OCI-LY1 (cell line): Measurements from ENCODE around the gene MAB21L4.

Experiments used
- H2AFZ ChIP-seq: fragments of 200-600 bp; sonication (generic), shearing (Covaris generic); 2 replicates; pipeline ENCODE4 v1.6.0; 2014; ENCODE audit warnings: antibody characterized with exemption, mild to moderate bottlenecking, low read length
- H3F3A ChIP-seq: fragments of 200-600 bp; sonication (generic), shearing (Covaris generic); 2 replicates; pipeline ENCODE4 v1.6.0; 2014; ENCODE audit warnings: mild to moderate bottlenecking, antibody characterized with exemption, low read length, moderate library complexity; ENCODE audit not compliant: insufficient read depth
- H3K27ac ChIP-seq: fragments of 200-600 bp; sonication (generic); 2 replicates; pipeline ENCODE4 v1.5.1; 2014; ENCODE audit warnings: low read length, mixed run types, mild to moderate bottlenecking, low read depth; ENCODE audit not compliant: poor library complexity, severe bottlenecking
- H3K27me3 ChIP-seq: fragments of 200-600 bp; sonication (generic); 2 replicates; pipeline ENCODE4 v1.6.0; 2014; ENCODE audit warnings: antibody characterized with exemption, mild to moderate bottlenecking, low read length, moderate library complexity; ENCODE audit not compliant: insufficient read depth
- H3K36me3 ChIP-seq: fragments of 200-600 bp; sonication (generic); 2 replicates; pipeline ENCODE4 v1.6.1; 2014; ENCODE audit warnings: mild to moderate bottlenecking, antibody characterized with exemption, low read length, moderate library complexity, mixed read lengths; ENCODE audit not compliant: insufficient read depth
- H3K4me1 ChIP-seq: fragments of 200-600 bp; sonication (generic); 2 replicates; pipeline ENCODE4 v1.5.1; 2014; ENCODE audit warnings: mild to moderate bottlenecking, low read length, moderate library complexity; ENCODE audit not compliant: insufficient read depth, severe bottlenecking
- H3K4me2 ChIP-seq: fragments of 200-600 bp; sonication (generic), shearing (Covaris generic); 2 replicates; pipeline ENCODE4 v1.6.1; 2014; ENCODE audit warnings: low read length
- H3K4me3 ChIP-seq: fragments of 200-600 bp; sonication (generic); 2 replicates; pipeline ENCODE4 v1.5.1; 2014; ENCODE audit warnings: low read length, low read depth, mild to moderate bottlenecking, mixed read lengths; ENCODE audit not compliant: poor library complexity, severe bottlenecking
- H3K79me2 ChIP-seq: fragments of 200-600 bp; shearing (Covaris generic); 2 replicates; pipeline ENCODE4 v1.6.1; 2016; ENCODE audit warnings: mixed run types, low read length, mixed read lengths; ENCODE audit not compliant: insufficient read depth
- H3K9ac ChIP-seq: fragments of 200-600 bp; sonication (generic), shearing (Covaris generic); 2 replicates; pipeline ENCODE4 v1.6.1; 2014; ENCODE audit warnings: mild to moderate bottlenecking, low read length, mixed read lengths
- H3K9me2 ChIP-seq: fragments of 200-600 bp; sonication (generic), shearing (Covaris generic); 2 replicates; pipeline ENCODE4 v1.6.1; 2014; ENCODE audit warnings: low read depth, mild to moderate bottlenecking, low read length, mixed read lengths
- H3K9me3 ChIP-seq: fragments of 200-600 bp; shearing (Covaris generic); 2 replicates; pipeline ENCODE4 v1.6.1; 2014; ENCODE audit warnings: low read length, mixed read lengths
- H4K20me1 ChIP-seq: fragments of 200-600 bp; sonication (generic), shearing (Covaris generic); 2 replicates; pipeline ENCODE4 v1.6.0; 2016; ENCODE audit warnings: mild to moderate bottlenecking, low read length; ENCODE audit not compliant: insufficient read depth
- CTCF ChIP-seq: fragments of 200-600 bp; sonication (generic), shearing (Covaris generic); IDR thresholded peaks from 2 replicates; pipeline ENCODE4 v1.5.1; 2017; ENCODE audit warnings: mild to moderate bottlenecking, antibody characterized with exemption, low read length, moderate library complexity, mixed read lengths
- EZH2 ChIP-seq: fragments of 200-600 bp; sonication (generic), shearing (Covaris generic); IDR thresholded peaks from 2 replicates; pipeline ENCODE4 v1.8.0; 2017; ENCODE audit warnings: borderline replicate concordance, mixed run types, mild to moderate bottlenecking, antibody characterized with exemption, low read length, moderate library complexity, mixed read lengths

Gene MAB21L4

GRCh38 chr2:240928476-240929363, 32.8 kb upstream of the MAB21L4 start:
- H3K27ac ChIP-seq, result no peak overlapping the region
- TF ChIP-seq EZH2 (no peak), CTCF (no peak)

GRCh38 chr2:240927390-240927781, 31.4 kb upstream of the MAB21L4 start:
- no peak overlapping the region for H3K27ac ChIP-seq
- no peaks in the 10 kb centered on the region for H3K27me3 ChIP-seq
- H2AFZ ChIP-seq, result no peak overlapping the region
- no peaks in the 10 kb centered on the region for H3K9me3 ChIP-seq
- no peak overlapping the region for H3K4me2 ChIP-seq
- no peak overlapping the region for H3K4me3 ChIP-seq
- no peaks in the 10 kb centered on the region for H4K20me1 ChIP-seq
- TF ChIP-seq EZH2 (no peak), CTCF (no peak)
- no peaks in the 10 kb centered on the region for H3K4me1 ChIP-seq
- no peaks in the 10 kb centered on the region for H3K79me2 ChIP-seq
- H3F3A ChIP-seq, result no peaks in the 10 kb centered on the region
- no peaks in the 10 kb centered on the region for H3K9me2 ChIP-seq
- H3K9ac ChIP-seq, result no peak overlapping the region
- H3K36me3 ChIP-seq, result no peaks in the 10 kb centered on the region

More at GRCh38 chr2:240928476-240929363, 32.8 kb upstream of the MAB21L4 start:
- Histone ChIP-seq H3K9me3 (no peaks in the 10 kb centered on the region), H3K4me2 (no peak overlapping the region), H3K79me2 (no peaks in the 10 kb centered on the region), H3K9me2 (no peaks in the 10 kb centered on the region), H3K4me1 (no peaks in the 10 kb centered on the region), H3K27me3 (no peaks in the 10 kb centered on the region), H4K20me1 (no peaks in the 10 kb centered on the region), H3K4me3 (no peak overlapping the region), H3K36me3 (no peaks in the 10 kb centered on the region), H3F3A (no peaks in the 10 kb centered on the region), H3K9ac (no peak overlapping the region), H2AFZ (no peak overlapping the region)

- no peak overlapping the region for H3K9ac ChIP-seq
Measured at GRCh38 chr2:240926516-240927389, 30.8 kb upstream of the MAB21L4 start.

More at GRCh38 chr2:240926516-240927389, 30.8 kb upstream of the MAB21L4 start:
- H4K20me1 ChIP-seq, result no peaks in the 10 kb centered on the region
- no peaks in the 10 kb centered on the region for H3K9me2 ChIP-seq
- no peak overlapping the region for H2AFZ ChIP-seq
- H3K4me1 ChIP-seq, result no peaks in the 10 kb centered on the region
- no peak overlapping the region for H3K4me3 ChIP-seq
- no peak overlapping the region for H3K27ac ChIP-seq
- H3K9me3 ChIP-seq, result no peaks in the 10 kb centered on the region
- H3K79me2 ChIP-seq, result no peaks in the 10 kb centered on the region
- no peaks in the 10 kb centered on the region for H3K27me3 ChIP-seq
- no peaks in the 10 kb centered on the region for H3K36me3 ChIP-seq
- no peak overlapping the region for H3K4me2 ChIP-seq
- no peaks in the 10 kb centered on the region for H3F3A ChIP-seq
- TF ChIP-seq EZH2, result no peak
- TF ChIP-seq CTCF, result no peak
